Measurements from ENCODE around the gene MIDN.
A peak's percentile ranks its signal among the peaks of the same experiment; 100 is the strongest.

MIDN gene

DNA sequence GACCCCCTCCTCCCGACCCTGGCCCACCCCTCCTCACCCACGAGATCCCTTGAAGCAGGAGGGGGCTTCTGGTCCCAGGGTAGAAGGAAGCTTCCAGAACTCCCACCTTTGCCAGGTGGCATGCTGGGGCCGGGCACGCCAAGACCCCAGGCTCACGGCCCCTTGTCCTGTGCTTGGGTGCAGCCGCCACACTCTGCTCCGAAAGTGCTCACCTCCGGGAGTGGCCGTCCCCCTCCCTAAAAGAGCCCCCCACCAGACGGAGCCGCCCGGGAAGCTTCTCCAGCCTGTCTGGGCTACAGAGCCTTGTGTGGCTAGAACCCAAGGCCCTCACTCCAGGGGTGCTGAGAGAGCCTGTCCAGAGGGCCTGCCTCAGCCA is 35.5 kb downstream of the MIDN start:
- no peak for DNase-seq

DNA sequence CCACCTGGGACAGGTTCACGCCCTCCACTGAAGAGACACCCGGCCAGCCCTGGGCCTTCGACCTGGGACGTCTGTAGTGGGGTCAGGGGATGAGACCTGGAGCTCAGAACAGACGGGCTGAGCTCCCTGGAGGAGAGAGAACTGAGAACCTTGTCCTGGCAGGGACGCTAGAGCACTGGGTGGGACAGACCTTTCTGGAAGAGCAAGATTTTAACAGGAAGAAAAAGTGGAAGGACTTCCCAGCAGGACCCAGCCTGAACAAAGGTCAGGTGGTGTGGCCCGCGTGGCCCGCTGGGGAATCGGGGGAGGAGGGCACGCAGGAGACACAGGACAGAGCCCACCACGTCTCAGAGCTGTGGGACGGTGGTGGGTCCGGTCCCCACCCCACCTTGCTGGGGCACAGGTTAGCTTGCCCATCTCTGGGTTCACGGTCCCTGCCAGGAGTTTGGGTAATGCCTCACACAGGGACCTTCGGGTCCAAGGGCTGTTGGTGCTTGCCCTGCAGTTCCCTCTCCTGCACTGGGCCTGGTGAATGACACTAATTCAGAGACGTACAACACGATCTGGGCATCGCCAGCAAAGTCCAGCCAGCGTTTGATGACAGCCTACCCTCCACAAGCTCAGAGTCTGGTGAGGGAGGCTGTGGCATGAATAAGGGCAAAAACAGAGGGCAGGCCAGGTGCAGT is 36.1 kb downstream of the MIDN start:
- no peak for DNase-seq

DNA sequence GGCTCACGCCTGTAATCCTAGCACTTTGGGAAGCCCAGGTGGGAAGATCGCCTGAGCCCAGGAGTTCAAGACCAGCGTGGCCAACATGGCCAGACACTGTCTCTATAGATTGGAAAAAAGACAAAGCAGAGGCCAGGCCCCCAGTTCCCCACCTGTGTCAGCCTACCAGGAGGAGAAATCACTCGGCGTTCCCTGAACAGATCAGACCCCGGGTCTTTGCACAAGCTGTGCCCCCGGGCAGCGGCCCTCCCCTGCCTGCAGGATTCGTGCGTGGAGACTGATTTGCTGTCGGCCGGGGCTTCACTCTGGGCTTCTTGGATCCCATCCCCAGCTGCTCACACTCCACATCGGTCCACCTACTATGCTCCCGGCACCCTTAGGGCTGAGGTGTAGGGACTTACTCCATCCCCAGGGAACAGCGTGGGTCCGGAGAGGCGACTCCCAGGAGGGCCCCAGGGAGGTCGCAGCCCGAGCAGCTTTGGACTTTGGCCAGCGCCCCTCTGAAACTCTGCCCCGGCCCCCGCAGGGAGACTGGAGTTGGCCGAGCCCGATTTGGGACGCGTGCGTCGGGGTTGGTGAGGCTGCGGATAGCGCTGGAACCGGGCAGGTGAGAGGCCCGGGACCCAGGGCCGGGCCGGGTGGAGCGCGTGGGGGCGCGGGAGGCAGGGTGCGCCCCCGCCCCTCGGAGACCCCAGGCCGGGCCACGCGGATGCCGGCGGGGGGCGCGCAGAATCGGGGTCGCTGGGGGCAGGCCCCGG is 36.8 kb downstream of the MIDN start:
- DNase-seq, result no peak

DNA sequence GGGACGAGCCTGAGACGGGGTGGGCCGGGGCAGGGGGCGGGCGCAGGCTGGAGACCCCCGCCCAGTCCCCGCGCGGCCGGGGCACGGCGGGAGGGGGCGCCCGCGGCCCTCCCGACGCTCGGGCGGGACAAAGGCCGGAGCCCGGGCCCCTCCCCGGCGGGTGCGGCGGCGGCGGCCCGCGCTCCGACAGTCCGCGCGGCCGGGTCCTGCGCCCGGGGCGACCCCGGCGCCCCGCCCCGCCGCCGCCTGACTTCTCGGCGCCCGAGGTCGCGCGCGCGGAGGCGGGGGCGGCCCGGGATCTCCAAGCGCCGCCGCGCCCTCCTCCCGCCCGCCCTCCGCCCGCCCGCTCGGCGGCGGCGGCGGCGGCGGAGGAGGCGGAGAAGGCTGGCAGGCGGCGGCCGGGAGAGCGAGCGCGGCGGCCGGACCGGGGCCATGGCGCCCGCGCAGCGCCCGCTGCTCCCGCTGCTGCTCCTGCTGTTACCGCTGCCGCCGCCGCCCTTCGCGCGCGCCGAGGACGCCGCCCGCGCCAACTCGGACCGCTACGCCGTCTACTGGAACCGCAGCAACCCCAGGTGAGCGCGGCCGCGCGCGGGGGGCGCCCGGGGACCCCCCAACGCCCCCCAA is 37.5 kb downstream of the MIDN start, which contains the start of gene EFNA2:
EFNA2 (plus strand) TSS at position 137 of the 624 bp plus-strand sequence; CDS start at position 433, 296 bp downstream.
- no peak for DNase-seq

DNA sequence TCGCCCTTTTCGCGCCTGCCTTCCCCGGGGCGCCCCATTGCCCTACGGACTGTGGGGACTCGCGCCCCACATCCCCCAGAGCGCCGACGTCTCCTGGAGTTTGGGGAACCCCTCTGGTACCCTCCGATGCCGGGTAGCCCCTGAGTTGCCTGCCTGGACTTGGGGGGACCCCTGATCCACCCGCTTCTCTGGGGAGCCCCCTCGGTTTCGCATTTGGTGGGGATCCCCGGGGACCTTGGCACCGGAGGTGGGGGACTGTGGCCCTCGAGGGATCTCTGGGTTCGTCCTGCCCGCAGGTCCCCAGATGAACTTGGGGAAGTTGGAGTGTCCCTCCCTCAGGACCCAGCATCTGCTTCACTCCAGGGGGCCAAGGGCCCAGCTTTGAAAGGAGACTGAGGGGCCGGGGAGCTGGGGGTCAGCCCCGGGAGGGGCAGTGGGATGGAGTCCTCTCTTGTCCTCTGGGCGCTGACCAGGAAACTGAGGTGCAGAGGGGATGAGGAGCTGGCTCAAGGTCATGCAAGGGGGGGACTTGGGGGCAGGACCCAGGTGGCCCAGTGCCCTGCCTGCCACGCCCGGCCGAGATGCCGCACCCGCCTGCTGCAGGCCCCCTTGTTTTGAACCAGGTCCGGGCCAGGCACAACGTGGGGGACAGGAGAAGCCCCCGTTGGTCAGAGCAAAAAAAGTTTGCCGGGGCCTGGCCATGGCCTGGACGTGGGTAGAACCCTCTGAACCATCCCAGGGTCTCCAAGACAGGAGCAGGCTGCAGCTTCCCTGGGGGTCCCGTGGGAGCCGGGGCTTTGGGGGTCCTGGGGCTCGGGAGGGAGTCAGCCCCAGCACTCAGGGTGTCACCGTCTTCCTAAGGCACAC is 38.3 kb downstream of the MIDN start:
- DNase-seq, result no peak

DNA sequence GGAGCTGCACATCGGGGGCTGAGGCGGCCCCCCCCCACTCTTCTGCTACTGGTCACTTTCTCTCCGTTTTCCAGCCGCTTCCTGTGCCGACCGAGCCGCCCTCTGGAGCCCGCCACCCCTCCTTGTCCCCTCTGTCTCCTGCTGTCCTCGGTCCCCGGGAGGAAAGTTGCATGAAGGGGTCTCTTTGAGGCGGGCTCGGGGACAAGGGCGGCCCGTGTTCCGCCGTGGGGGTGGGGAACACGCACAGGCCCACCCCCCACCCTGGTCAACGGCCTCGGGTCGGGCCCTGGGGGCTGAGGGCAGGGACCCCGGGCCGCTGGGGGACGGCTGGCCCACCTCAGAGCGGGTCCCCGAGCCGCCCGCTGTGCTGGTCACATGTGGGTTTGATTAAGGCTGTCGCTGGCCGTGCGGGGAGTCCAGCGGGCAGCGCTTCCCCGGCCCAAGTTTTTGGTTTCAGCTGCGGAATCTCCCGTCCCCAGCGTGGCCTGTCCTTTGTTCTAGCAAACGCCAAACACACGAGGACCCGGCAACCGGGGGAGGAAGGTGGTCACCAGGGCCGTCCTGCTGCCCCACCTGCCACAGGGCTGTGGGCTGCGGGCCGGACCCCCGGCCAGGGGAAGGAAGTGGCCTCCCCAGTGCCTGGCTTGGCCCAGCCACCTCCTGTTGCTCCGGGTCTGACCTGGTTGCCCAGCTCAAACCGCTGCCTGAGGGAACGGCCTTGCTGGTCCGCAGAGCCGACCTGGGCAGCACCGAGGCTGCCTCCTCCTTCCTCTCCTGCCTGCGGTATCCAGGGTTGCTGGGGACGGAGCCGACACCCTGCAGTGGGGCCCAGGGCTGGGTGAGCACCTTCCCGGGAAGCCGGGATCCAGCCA is 39.2 kb downstream of the MIDN start:
- no peak for DNase-seq

DNA sequence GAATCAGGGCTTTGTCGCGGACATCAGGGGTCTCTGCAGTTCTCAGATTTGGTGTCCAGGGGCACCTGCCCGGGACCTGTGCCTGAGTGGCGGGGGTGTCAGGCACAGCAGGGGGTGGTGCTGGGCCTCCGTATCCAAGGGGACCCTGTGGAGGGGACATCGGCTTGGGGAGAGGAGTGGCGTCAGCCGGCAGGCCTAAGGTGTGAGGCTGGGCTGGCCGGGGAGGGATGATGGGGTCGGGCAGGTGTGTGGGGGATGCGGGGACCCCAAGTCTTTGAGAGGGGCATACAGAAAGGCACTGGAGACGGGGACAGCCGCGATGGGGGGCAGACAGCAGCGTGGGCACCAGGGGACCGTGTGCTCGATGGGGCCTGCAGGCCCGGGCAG is 39.8 kb downstream of the MIDN start:
- no peak for DNase-seq

DNA sequence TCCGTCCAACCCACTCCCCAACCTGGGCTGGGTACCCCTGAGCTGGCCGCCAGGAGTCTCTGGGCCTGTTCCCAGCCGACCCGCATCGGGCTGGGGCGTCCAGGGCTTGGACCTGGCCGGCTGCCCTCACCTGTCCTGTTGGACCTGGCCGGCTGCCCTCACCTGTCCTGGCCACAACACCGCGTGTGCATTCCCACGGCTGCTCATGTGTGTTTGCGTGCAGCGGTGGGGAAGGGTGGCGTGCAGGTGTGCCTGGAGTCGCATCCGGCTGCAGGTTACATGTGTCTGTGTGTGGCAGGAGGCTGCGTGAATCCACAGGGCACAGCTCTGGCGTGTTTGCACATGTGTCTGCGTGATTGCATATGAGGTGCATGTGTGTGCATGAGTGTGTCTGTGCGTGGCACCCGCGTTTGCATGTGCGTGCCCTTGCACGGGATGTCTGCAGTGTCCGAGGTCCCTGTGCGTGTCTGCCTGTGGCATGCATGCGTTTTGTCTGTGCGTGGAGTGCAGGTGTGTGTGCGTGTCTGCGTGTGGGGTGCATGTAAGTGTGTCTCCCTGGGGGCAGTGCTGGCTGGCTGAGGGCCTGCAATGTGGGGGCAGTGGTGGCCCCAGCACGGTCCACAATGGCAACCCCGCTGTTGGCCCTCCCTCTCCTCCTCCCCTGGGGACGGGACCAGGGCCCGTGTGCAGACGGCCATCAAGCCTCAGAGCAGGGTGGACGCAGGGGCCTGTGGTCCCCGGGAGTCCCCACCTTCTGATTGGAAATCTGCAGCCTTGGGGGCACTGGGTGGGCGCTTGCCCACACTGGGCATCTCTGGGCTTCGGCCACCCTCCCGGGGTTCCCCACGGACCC is 40.7 kb downstream of the MIDN start:
- DNase-seq, result no peak

DNA sequence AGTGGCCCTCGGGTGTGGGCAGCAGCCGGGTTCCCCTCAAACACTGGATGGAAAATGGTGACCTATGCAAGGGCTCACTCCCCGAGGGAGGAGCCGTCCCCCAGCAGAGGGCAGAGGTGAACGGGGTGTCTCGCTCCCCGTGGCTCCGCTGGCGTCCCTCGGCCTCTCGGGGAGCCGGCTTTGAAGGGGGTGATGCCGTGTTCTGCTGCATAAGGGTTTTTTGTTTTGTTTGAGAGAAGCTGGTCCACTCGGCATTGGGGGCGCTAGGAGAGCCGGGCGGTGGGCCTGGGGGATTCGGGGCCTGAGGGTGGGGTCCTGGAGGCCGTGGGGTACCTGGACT is 41.3 kb downstream of the MIDN start:
- DNase-seq, result no peak

DNA sequence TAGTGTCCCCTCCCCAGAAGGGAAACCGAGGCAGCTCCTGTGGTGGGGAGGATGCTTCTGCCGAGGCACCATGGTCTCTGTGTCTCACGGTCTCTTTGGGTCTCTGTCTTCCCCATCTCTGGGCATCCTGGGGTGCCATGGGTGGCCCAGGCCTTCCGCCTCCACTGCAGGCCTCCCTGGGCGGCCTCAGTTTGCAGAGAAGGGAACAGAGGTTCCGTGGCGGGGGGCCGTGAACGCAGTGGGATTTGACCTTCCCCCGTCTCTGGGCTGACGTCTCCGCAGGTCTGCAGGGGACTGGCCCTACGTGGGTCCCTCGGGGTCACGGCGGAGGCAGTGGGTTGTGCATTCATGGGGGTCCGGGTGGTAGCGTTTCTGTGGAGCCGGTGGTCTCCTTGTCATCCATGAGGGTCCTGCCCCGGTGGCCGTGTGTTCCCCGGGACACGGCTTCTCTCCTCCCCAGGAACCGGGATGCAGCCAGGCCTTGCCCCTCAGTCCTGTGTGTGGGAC is 41.9 kb downstream of the MIDN start:
- no peak for DNase-seq

DNA sequence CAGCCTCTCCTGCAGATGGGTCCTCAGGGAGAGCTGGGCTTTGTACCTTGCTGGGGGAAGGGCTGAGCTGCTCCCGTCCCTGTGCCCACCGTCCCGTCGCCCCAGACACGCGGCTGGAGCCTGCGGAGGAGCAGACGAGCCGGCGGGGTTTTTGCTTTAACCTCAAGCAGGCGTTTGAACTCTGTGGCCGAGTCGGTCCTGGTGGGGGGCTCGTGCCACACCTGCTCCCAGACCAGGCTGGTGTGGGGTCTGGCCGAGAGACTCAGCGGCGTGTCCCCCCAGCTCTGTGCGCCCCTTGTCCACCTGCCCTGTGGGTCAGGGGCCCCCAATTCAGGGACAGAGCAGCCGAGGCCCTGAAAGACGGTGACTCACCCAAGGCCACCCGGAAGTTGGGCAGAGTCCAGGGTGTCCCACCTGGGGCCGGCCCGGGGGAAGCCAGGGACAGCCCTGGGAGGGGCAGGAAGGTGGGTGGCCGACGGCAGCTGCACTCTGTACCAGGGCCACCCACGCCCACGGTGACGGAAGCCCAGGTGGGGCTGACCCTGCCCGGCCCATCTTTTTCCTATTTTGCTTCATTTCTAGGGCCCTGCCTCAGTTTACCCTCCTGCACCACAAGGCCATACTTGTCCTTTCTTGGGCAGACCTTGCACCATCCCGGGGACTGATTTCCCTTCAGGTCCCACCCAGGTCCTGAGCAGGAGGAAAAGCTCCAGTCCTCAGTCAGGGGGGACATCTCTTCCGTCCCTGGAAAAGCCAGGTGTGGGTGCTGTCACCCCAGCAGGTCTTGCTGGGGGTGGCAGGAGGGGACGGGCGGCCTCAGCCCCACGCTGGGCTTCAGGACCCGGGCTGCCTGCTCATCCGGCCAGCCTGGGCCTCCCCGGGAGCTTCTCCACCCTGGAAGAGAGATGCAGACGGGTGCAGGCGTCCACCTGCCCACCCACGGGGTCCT is 42.6 kb downstream of the MIDN start:
- DNase-seq, result no peak

DNA sequence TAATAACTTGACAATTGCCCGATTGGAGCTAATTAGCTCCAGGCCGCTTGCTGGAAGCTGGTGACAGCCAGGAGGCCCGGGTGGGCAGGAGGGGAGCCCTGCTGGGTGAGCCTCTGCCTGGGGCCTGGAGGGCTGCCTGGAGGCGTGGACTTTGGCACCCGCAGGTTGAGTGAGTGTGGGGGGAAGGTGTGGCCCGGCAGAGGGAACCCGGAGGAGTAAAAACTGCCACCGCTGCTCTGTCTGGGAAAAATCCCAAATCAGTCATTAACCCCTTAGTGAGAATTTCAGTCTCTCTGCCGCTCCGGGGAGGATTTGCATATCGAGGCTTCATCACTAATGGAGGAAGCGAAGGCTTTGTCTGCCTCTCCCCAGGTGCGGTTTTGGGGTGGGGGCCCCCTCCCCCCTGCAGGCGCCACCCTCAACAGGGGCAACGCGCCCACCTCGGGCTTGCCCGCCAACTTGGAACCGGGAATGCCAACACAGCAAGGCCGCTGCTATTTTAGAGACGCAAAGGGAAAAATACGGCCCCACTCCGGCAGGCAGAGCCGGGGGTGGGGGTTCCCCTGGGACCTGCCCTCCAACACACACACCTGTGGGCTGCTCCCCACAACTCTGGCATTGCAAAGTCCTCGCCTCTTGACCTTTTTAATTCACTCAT is 43.5 kb downstream of the MIDN start:
- DNase-seq, result no peak

DNA sequence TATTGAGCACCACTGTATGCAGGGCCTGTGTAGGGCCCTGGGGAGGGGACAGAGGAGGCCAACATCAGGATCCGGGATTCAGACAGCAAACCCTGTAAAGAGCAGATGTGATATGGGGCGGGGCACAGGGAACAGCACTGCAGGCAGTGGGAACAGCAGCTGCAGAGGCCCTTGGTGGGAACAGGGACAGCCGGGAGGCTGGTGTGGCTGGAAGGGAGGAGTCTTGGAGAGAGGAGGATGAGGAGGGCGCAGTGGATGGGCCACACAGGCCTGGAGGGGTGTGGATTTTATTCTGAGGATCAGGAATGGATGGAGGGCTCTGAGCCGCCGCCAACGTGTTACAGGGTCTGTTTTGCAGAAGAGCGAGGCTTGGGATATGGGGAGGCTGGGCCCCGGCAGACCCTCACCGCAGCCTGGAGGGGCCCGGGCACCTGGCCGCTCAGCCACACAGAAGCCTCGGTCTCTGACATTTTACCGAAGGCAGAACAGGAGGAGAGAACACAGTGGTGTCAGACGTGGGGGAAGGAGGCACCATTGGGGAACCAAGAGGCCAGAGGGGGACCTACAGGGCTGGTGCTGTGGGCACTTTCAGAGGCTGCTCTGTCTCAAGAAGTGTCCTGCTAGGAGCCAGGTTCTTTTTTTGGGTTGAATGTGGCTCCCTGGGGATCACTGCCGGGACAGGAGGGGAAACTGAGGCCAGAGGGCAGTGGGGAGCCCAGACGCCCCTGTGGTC is 44.2 kb downstream of the MIDN start:
- DNase-seq, result no peak

DNA sequence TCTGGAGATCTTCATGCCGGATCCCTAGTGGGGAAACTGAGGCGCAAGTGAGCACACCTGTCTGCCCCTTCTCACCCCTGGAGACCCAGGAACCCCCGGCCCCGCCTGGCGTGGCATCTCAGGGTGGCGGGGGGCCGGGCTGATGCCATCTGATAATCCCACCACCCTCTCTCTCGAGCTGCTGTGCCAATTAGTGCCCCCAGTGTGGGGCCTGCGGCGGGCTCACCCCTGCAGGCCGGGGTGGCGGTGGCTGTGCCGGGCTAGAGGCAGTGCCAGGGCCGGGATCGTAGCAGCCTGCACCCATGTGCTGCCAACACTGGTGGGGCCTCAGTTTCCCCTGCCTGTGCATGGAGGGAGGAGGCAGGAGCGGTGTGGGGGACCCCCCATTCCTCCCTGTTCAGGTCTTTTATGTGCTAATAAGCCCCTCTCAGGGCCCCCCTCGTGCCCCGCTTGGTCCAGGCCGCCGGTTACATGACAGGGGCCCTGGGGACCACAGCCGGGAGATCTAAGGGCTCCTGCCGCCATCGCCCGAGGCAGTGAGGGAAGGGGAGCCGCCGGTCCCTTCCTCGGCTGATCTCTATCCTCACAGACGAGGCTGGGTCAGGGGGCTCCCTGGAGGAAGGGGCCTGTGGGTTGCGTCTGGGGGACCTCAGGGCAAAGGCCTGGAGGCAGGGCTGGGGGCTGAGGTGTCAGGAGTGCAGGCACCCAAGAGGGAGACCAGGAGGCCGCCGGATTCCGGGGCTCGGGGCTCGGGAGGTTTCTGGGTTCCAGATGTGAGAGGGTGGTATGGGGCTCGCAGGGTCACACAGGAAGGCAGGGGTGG is 45.6 kb downstream of the MIDN start:
- no peak for DNase-seq

DNA sequence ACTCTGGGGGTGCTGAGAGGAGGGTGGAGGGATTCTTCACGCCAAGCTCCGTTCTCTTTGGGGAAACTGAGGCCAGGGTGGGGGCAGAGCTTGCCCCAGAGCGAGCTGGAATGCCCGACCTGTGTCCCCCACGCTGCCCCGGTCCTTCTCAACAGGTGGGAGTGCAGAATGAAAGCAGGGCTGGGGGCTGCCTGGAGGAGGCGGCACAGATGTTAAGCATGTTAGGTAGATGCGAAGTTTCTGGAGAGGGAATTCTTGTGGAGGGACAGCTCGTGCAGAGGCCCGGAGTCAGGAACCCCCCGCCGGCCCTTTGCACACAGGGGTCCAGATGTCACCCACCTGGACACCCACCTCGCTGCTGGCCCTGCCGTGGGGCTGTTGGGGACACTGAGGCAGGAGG is 46.3 kb downstream of the MIDN start:
- no peak for DNase-seq

DNA sequence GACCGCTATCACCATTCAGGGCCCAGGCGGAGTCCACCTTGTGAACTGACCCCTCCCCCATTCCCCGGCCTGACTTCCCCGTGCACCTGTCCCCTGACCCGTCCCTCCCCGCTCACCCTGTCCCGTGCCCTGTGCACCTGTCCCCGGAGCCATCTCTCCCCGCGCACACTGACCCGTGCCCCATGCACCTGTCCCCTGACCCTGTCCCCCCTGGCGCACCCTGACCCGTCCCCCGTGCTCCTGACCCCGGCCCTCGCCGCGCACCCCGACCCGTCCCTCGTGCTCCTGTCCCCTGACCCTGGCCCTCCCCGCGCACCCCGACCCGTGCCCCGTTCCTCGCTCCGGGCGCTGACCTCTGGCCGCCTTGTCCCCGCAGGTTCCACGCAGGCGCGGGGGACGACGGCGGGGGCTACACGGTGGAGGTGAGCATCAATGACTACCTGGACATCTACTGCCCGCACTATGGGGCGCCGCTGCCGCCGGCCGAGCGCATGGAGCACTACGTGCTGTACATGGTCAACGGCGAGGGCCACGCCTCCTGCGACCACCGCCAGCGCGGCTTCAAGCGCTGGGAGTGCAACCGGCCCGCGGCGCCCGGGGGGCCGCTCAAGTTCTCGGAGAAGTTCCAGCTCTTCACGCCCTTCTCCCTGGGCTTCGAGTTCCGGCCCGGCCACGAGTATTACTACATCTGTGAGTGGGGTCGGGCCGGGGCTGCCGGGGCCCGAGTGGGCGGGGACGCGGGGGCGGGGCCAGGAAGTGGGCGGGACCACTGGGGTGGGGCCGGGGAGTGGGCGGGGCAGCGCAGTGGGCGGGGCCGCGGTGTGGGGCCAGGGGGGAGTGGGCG is 47.0 kb downstream of the MIDN start:
- DNase-seq, result peak; percentile 74

DNA sequence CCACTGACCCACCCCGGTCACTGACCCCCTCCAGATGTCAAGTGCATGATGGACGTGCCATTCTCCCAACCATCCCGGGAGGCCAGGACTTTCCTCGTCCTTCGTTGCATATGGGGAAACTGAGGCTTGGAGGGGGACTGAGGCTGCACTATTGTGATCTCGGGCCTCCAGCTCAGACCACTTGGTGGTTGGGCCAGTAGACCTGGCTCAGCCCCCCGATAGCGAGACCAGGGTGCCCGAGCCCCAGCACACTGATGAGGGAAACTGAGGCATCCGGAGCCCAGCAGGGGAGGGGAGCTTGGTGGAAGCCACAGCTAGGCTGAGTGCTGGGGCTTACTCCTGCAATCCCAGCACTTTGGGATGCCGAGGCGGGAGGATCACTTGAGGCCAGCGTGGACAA is 47.7 kb downstream of the MIDN start:
- no peak for DNase-seq

Data from stimulated activated CD8-positive, alpha-beta memory T cell treated with anti-CD3 and anti-CD28 coated beads, Interleukin-4, amount 100 ng/mL, for 48 hours (primary cell).